ENCODE data around the gene NANOS3. TPM values are rescaled to one million over a fixed set of nuclear protein-coding genes. Genes with fewer than 3 reads are reported as not detected.

The NANOS3 gene
- total and polyA plus RNA-seq, 9 of the 15 experiments (the other 6 are each of a cell fraction or from before 2014, with no cell fraction given), result not detected

DNA sequence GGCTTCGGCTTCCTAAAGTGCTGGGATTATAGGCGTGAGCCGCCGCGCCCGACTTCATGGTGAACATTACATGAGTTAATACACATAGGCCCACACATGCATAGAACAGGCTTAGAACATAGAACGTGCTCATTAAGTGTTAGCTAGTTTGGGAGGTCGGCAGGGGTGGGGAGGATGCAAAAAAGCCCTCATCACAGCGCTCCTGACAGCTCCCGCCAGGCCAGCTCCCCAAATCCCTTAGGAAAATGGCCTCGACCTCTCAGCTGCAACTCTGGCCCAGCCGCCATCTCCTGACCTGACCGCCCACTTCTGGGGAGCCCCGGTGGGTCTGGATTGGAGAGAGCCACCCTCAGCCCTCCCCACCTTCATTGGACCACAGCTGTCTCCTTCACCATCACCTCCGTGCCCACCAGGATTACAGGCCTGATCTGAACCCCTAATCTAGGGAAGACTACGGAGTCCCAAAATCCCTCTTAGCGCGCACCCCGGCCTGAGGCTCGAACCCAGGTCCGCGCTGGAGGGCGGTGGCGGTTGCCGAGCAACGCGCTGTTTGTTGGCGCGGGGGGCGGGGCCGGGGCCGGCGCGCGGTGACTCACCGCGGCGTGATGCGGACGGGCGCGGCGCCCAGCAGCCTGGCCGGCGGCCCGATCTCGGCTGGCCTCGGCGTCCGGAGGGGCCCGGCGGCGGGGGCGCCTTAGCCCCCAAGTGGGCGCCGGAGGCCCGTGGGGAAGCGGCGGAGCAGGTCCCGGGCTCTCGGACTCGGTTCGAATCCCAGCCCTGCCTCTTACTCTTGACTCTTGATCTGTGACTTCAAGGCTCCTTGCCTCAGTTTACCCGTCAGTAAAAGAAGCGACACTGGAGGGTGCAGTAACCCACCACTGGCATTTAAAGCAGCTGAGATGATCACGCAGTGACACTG, 26.7 kb upstream of the NANOS3 start (continued):
- TF ChIP-seq, protein P1, sequence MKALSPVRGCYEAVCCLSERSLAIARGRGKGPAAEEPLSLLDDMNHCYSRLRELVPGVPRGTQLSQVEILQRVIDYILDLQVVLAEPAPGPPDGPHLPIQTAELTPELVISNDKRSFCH (CRISPR knock-in tag; IDR thresholded peaks at IDR 0.05), result no peak
- TF ChIP-seq, protein P1 (tag; IDR thresholded peaks at IDR 0.05), result no peak
- TF ChIP-seq BCL6 (CRISPR knock-in tag; IDR thresholded peaks at IDR 0.05) (no peak), ESRRA (IDR thresholded peaks at IDR 0.05; ENCODE audit: borderline replicate concordance, low read depth) (peak; percentile 54; the same call in 1 of the 2 replicates), ZBTB49 (CRISPR knock-in tag; IDR thresholded peaks at IDR 0.05; ENCODE audit: borderline replicate concordance) (no peak), ZNF311 (CRISPR knock-in tag; IDR thresholded peaks at IDR 0.05) (no peak), ZNF707 (CRISPR knock-in tag; conservative IDR thresholded peaks at IDR 0.05) (no peak), ZNF431 (CRISPR knock-in tag; IDR thresholded peaks at IDR 0.05) (no peak), SRF (CRISPR knock-in tag; IDR thresholded peaks at IDR 0.05) (no peak), HNRNPLL (IDR thresholded peaks at IDR 0.05; ENCODE audit: low read depth, low read length, poor library complexity, severe bottlenecking) (no peak), ZNF57 (CRISPR knock-in tag; IDR thresholded peaks at IDR 0.05) (no peak), ZNF212 (CRISPR knock-in tag; IDR thresholded peaks at IDR 0.05) (no peak), NFE2L1 (tag; IDR thresholded peaks at IDR 0.05; ENCODE audit: borderline replicate concordance, low read depth) (no peak), BCOR (IDR thresholded peaks at IDR 0.05) (peak; percentile 96), ZZZ3 (IDR thresholded peaks at IDR 0.05) (no peak), ZNF253 (CRISPR knock-in tag; conservative IDR thresholded peaks at IDR 0.05) (no peak), ZFP30 (CRISPR knock-in tag; IDR thresholded peaks at IDR 0.05; ENCODE audit: borderline replicate concordance) (no peak), SIN3B (IDR thresholded peaks at IDR 0.05; ENCODE audit: low read depth) (no peak; the same call in 1 of the 2 replicates), TAF7 (tag; IDR thresholded peaks at IDR 0.05) (no peak), ZNF143 (CRISPR knock-in tag; IDR thresholded peaks at IDR 0.05) (no peak), ZKSCAN3 (CRISPR knock-in tag; IDR thresholded peaks at IDR 0.05) (no peak)
- TF ChIP-seq, protein P2, sequence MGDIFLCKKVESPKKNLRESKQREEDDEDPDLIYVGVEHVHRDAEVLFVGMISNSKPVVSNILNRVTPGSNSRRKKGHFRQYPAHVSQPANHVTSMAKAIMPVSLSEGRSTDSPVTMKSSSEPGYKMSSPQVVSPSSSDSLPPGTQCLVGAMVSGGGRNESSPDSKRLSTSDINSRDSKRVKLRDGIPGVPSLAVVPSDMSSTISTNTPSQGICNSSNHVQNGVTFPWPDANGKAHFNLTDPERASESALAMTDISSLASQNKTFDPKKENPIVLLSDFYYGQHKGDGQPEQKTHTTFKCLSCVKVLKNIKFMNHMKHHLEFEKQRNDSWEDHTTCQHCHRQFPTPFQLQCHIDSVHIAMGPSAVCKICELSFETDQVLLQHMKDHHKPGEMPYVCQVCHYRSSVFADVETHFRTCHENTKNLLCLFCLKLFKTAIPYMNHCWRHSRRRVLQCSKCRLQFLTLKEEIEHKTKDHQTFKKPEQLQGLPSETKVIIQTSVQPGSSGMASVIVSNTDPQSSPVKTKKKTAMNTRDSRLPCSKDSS (IDR thresholded peaks at IDR 0.05; ENCODE audit: low read depth, partially characterized antibody), result no peak
- TF ChIP-seq, protein P3, sequence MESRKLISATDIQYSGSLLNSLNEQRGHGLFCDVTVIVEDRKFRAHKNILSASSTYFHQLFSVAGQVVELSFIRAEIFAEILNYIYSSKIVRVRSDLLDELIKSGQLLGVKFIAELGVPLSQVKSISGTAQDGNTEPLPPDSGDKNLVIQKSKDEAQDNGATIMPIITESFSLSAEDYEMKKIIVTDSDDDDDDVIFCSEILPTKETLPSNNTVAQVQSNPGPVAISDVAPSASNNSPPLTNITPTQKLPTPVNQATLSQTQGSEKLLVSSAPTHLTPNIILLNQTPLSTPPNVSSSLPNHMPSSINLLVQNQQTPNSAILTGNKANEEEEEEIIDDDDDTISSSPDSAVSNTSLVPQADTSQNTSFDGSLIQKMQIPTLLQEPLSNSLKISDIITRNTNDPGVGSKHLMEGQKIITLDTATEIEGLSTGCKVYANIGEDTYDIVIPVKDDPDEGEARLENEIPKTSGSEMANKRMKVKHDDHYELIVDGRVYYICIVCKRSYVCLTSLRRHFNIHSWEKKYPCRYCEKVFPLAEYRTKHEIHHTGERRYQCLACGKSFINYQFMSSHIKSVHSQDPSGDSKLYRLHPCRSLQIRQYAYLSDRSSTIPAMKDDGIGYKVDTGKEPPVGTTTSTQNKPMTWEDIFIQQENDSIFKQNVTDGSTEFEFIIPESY (CRISPR knock-in tag; IDR thresholded peaks at IDR 0.05), result peak; percentile 93
